Stomach (tissue), 9 donors: Measurements from ENCODE around the gene SGTB. TPM values are rescaled to one million over a fixed set of nuclear protein-coding genes. Genes with fewer than 3 reads are reported as not detected.
A peak's percentile ranks its signal among the peaks of the same experiment; 100 is the strongest.

Source experiments
- DNase-seq, 2 donors: peaks; one replicate each; pipeline versions ENCODE4 v3.0.0 to v3.0.0-alpha.2; 2013 to 2019
- H3K27ac ChIP-seq, 5 donors: fragments of 200-600 bp in 4 of 5; sonication (generic) in 4 of 5; one replicate each; pipeline ENCODE4 v1.5.1; 2013 to 2019; ENCODE audit warnings: mild to moderate bottlenecking in 1 of 5, moderate library complexity in 1 of 5
- H3K27me3 ChIP-seq, 3 donors: fragments of 200-600 bp; sonication (generic); one replicate each; pipeline ENCODE4 v1.5.1; 2017 to 2019; ENCODE audit warnings: mixed run types in 1 of 3
- H3K36me3 ChIP-seq, 4 donors: fragments of 200-600 bp; sonication (generic); 1 replicate in 3 of 4; 2 replicates in 1 of 4; pipeline ENCODE4 v1.5.1; 2016 to 2019
- H3K4me1 ChIP-seq, 4 donors: fragments of 200-600 bp; sonication (generic); one replicate each; pipeline ENCODE4 v1.5.1; 2016 to 2019
- H3K4me3 ChIP-seq, 4 donors: fragments of 200-600 bp; sonication (generic) in 3 of 4; one replicate each; pipeline ENCODE4 v1.5.1; 2016 to 2019; ENCODE audit warnings: mild to moderate bottlenecking in 1 of 4
- H3K9me3 ChIP-seq, 4 donors: fragments of 200-600 bp; sonication (generic); one replicate each; pipeline ENCODE4 v1.5.1; 2016 to 2019
- EP300 ChIP-seq: sonication (generic); formaldehyde crosslinking; IDR thresholded peaks from one replicate; pipeline ENCODE4 v1.6.1; 2017; ENCODE audit warnings: antibody characterized with exemption
- POLR2A ChIP-seq, 4 donors: fragments of 450-650 bp; IDR thresholded peaks; one replicate each; pipeline ENCODE4 v1.6.1; 2016; ENCODE audit warnings: antibody characterized with exemption in 4 of 4, control low read depth in 2 of 4, mild to moderate bottlenecking in 1 of 4, moderate library complexity in 1 of 4
- POLR2AphosphoS5 ChIP-seq, 3 donors: sonication (generic); formaldehyde crosslinking; IDR thresholded peaks; one replicate each; pipeline ENCODE4 v1.6.1; 2016; ENCODE audit warnings: antibody characterized with exemption in 3 of 3
- WGBS, 5 donors: extraction: QIAGEN DNeasy Blood & Tissue Kit in 3 of 5; methylation state at CpG; one replicate each; pipeline versions ENCODE4 v1.1.5 to v1.1.7; 2013 to 2018; 5-methylcytosine and 5-hydroxymethylcytosine counted together
- intact Hi-C: fragments of 100-400 bp; cut with DNase I; formaldehyde crosslinking; loops from one replicate; pipeline ENCODE4 v1.15.1; 2023; ENCODE audit warnings: low total_unique reads
- polyA plus RNA-seq, 3 donors: library from polyadenylated mRNA; stranded (reverse); fragments of 200-250 nt; gene quantifications; one replicate each; pipeline ENCODE4 v1.2.3, GENCODE V29; 2013
- total RNA-seq, 5 donors: library from RNA; depleted of rRNA; stranded (reverse); fragments of >200 nt; gene quantifications; one replicate each; pipeline versions ENCODE4 v1.1.0 to v1.2.3, GENCODE V29; 2014 to 2016
- TF ChIP-seq, protein P1 (sequence below), 7 experiments: fragments of 450-650 bp in 4 of 7; fragments of 200-600 bp in 3 of 7; sonication (generic) in 3 of 7; IDR thresholded peaks; one replicate each; pipeline ENCODE4 v1.5.1; 2016 to 2019; ENCODE audit warnings: antibody characterized with exemption in 7 of 7, control low read depth in 2 of 7, mild to moderate bottlenecking in 1 of 7
- donor health status: healthy with polysubstance abuse.
- donor health status: Bipolar disorder and iron deficiency.
- donor health status: healthy.

SGTB gene
- total and polyA plus RNA-seq, 8 donors: 1.1 to 39.7 (median 3.6) TPM; not detected in 1

DNA sequence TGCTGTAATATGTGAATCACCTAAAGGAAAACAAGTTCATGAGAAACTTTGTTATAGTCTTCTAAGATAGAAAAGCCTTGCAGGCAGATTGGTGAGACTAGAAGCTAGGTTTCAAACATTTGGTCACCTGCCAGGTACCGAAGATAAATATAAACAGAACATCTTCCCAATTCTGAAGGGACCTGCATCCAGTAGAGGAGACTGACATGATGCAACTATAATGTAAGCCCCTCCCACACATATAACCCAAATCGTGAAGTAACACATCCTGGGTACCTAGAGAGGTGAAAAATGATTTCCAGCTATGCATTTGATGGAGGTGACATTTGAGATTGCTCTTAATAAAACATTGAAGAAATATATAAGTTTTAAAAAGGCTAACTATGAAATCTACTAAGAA, 67.2 kb downstream of the SGTB start:
- Histone ChIP-seq H3K4me3 (no peak overlapping the region), H3K27me3 (no peaks in the 10 kb centered on the region), H3K9me3 (no peaks in the 10 kb centered on the region), H3K4me1 (no peaks in the 10 kb centered on the region), H3K36me3 (peaks cover 0 to 46% (median 39%) of the 10 kb centered on the region in 4 donors), H3K27ac (no peak overlapping the region)
- intact Hi-C loops: no loop called here
- TF ChIP-seq POLR2AphosphoS5 (IDR thresholded peaks at IDR 0.05) (no peak), POLR2A (IDR thresholded peaks at IDR 0.05) (no peak), EP300 (no peak)
- TF ChIP-seq, protein P1, sequence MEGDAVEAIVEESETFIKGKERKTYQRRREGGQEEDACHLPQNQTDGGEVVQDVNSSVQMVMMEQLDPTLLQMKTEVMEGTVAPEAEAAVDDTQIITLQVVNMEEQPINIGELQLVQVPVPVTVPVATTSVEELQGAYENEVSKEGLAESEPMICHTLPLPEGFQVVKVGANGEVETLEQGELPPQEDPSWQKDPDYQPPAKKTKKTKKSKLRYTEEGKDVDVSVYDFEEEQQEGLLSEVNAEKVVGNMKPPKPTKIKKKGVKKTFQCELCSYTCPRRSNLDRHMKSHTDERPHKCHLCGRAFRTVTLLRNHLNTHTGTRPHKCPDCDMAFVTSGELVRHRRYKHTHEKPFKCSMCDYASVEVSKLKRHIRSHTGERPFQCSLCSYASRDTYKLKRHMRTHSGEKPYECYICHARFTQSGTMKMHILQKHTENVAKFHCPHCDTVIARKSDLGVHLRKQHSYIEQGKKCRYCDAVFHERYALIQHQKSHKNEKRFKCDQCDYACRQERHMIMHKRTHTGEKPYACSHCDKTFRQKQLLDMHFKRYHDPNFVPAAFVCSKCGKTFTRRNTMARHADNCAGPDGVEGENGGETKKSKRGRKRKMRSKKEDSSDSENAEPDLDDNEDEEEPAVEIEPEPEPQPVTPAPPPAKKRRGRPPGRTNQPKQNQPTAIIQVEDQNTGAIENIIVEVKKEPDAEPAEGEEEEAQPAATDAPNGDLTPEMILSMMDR (IDR thresholded peaks at IDR 0.05): no peak
- no peak for DNase-seq
- WGBS, 5 donors: 81 to 95% (median 86%) methylated on average over 2 of the region's 2 CpGs

DNA sequence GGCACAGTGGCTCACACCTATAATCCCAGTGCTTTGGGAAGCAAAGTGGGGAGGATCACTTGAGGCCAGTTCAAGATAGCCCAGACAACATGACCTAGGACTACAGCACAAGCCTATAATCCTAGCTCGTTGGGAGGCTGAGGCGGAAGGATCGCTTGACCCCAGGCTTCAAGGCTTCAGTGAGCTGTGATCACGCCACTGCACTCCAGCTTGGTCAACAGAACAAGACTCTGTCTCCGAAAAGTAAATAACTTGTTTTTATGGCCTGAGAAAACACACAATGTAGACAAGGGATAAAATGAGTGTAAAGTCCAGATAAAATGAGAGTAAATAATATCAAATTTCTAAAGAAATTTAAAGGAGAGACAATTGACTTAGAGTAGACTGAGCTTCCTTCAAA, 70.8 kb downstream of the SGTB start:
- no peaks in the 10 kb centered on the region for H3K4me1 ChIP-seq
- no peak overlapping the region for H3K4me3 ChIP-seq
- TF ChIP-seq POLR2AphosphoS5 (IDR thresholded peaks at IDR 0.05): no peak
- intact Hi-C loops: no loop called here
- no peaks in the 10 kb centered on the region for H3K27me3 ChIP-seq
- H3K36me3 ChIP-seq: peaks cover 0 to 58% (median 44%) of the 10 kb centered on the region in 4 donors
- H3K9me3 ChIP-seq: no peaks in the 10 kb centered on the region
- H3K27ac ChIP-seq: no peak overlapping the region
- 68 to 86% (median 79%) methylated on average over 5 of the region's 5 CpGs for WGBS, 5 donors
- DNase-seq: peak in 1 of 2 donors; percentile 5

GRCh38 chr5:65647941-65648340, 74.0 kb downstream of the SGTB start:
- Histone ChIP-seq H3K4me1 (no peaks in the 10 kb centered on the region), H3K9me3 (no peaks in the 10 kb centered on the region), H3K27ac (no peak overlapping the region), H3K27me3 (no peaks in the 10 kb centered on the region), H3K4me3 (no peak overlapping the region), H3K36me3 (peaks cover 0 to 69% (median 35%) of the 10 kb centered on the region in 4 donors)
- intact Hi-C loops: no loop called here
- TF ChIP-seq, protein P1 (IDR thresholded peaks at IDR 0.05): no peak
- TF ChIP-seq POLR2A (IDR thresholded peaks at IDR 0.05) (no peak), POLR2AphosphoS5 (IDR thresholded peaks at IDR 0.05) (no peak)
- no peak for DNase-seq

DNA sequence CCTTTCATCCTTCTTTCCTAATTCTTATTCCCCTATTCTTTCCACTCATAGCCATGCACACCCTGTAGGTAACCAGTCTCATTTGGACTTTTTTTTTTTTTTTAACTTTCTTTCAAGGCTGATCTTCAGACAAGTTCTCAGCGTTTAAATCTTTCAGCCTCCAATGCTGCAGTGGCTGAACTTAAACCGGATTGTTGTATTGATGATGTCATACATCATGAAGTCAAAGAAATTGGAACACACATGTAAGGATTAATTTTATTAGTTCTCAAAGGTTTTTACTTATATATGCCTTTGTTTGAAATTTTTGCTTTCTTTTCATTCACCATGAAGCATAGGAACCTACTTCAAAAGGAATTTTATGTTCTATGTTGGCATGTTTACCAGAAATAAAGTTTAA, 75.0 kb downstream of the SGTB start:
- Histone ChIP-seq H3K36me3 (peaks cover 0 to 72% (median 35%) of the 10 kb centered on the region in 4 donors), H3K27me3 (no peaks in the 10 kb centered on the region), H3K4me1 (no peaks in the 10 kb centered on the region), H3K27ac (no peak overlapping the region), H3K4me3 (no peak overlapping the region), H3K9me3 (no peaks in the 10 kb centered on the region)
- no peak for DNase-seq
- TF ChIP-seq POLR2AphosphoS5 (IDR thresholded peaks at IDR 0.05): no peak
- no peak for TF ChIP-seq EP300
- no peak for TF ChIP-seq POLR2A (IDR thresholded peaks at IDR 0.05)
- TF ChIP-seq, protein P1 (IDR thresholded peaks at IDR 0.05): no peak
- intact Hi-C loops: no loop called here
- 73 to 95% (median 75%) methylated on average over 2 of the region's 2 CpGs for WGBS, 5 donors

DNA sequence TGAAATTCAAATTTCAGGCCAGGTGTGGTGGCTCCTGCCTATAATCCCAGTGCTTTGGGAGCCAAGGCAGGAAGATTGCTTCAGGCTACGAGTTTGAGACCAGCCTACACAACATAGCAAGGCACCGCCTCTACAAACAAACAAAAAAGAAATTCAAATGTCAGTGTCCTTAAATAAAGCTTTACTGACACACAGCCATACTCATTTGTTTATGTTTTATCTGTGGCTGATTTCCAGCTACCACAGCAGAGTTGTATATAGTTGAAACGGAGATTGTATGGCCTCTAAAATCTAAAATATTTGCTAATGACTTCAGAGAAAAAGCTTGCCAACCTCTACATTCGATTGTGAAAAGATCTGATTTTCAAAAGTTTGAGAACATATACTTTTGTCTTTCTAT, 81.7 kb downstream of the SGTB start:
- Histone ChIP-seq H3K27me3 (no peaks in the 10 kb centered on the region), H3K27ac (no peak overlapping the region), H3K4me3 (no peak overlapping the region), H3K36me3 (peaks cover 26 to 81% (median 59%) of the 10 kb centered on the region in 4 donors), H3K4me1 (no peaks in the 10 kb centered on the region), H3K9me3 (no peaks in the 10 kb centered on the region)
- 79 to 88% (median 85%) methylated on average over 4 of the region's 4 CpGs for WGBS, 5 donors
- no peak for DNase-seq
- TF ChIP-seq POLR2A (IDR thresholded peaks at IDR 0.05) (no peak), POLR2AphosphoS5 (IDR thresholded peaks at IDR 0.05) (no peak), EP300 (no peak)
- TF ChIP-seq, protein P1 (IDR thresholded peaks at IDR 0.05): no peak
- intact Hi-C loops: no loop called here
